ENCODE results near the gene HPCAL1.

Gene HPCAL1

DNA sequence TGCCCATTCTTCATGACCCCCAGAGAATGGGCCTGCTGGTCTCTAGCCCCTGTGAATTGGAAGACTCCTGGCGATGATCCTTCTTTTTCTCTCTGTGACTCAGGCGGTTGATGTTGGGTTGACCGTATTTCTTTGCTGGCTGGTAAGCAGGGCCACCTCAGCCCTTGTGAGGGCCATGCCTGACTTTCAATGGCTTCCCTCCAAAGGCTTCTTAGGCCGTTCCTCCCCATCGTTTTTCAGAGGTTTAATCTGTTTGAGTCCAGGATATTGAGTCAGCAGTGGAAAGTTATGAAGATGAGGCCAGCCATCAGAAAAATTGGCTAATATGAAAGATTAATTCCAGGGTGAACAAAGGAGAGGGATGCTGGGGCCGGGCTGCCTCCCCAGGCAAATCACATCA lies 13.6 kb downstream of the HPCAL1 start:
- no peak for DNase-seq (ENCODE audit: low read depth)
- no peak overlapping the region for H3K4me3 ChIP-seq (ENCODE audit: control insufficient read depth, low read depth, low read length)
- TF ChIP-seq, protein P1, sequence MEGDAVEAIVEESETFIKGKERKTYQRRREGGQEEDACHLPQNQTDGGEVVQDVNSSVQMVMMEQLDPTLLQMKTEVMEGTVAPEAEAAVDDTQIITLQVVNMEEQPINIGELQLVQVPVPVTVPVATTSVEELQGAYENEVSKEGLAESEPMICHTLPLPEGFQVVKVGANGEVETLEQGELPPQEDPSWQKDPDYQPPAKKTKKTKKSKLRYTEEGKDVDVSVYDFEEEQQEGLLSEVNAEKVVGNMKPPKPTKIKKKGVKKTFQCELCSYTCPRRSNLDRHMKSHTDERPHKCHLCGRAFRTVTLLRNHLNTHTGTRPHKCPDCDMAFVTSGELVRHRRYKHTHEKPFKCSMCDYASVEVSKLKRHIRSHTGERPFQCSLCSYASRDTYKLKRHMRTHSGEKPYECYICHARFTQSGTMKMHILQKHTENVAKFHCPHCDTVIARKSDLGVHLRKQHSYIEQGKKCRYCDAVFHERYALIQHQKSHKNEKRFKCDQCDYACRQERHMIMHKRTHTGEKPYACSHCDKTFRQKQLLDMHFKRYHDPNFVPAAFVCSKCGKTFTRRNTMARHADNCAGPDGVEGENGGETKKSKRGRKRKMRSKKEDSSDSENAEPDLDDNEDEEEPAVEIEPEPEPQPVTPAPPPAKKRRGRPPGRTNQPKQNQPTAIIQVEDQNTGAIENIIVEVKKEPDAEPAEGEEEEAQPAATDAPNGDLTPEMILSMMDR (IDR thresholded peaks at IDR 0.05; ENCODE audit: control insufficient read depth, insufficient read depth, low read depth, low read length, missing control alignments): no peak

DNA sequence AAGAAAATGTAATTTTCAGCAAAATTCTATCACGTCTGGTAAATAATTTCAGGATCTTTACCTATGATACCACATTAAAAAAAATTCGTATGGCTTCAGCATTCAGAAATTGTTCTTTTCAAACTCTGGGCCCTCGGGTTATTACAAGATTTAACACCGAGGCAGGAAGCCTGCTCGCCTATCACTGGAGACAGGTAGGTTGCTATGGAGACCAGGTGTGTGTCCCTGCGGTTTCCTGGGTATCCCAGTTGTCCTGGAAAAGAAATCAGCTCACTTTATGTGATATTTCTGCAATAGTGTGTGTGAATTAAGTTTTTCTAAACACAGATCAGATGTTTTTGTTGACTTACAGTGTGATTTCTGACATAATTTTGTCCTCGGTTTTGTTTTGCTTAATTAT lies 14.2 kb downstream of the HPCAL1 start:
- DNase-seq (ENCODE audit: low read depth): no peak
- TF ChIP-seq, protein P1 (IDR thresholded peaks at IDR 0.05; ENCODE audit: control insufficient read depth, insufficient read depth, low read depth, low read length, missing control alignments): no peak
- H3K4me3 ChIP-seq (ENCODE audit: control insufficient read depth, low read depth, low read length): no peak overlapping the region

GRCh38 chr2:10317646-10318045 lies 14.9 kb downstream of the HPCAL1 start:
- H3K4me3 ChIP-seq (ENCODE audit: control insufficient read depth, low read depth, low read length): no peak overlapping the region
- no peak for DNase-seq (ENCODE audit: low read depth)
- TF ChIP-seq, protein P1 (IDR thresholded peaks at IDR 0.05; ENCODE audit: control insufficient read depth, insufficient read depth, low read depth, low read length, missing control alignments): no peak

DNA sequence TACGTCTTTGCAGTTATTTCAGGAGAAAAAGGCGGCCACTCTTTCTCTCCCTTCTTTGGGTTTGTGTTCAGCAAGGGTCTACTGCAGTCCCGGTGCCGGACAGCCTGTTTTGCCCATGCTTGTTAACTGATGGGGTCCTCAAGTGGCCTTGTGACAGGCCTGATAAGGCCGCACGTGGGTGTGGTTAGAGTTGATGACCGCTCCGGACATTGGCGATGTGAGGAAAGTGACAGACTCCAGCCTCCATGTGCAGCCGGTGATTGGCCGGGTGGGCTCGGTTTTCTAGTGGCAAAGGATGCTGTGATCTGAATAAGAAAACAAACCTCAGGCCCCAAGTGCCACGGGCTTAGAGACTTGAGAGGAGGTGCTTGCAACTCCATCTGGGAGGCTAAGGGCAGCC lies 15.6 kb downstream of the HPCAL1 start:
- H3K4me3 ChIP-seq (ENCODE audit: control insufficient read depth, low read depth, low read length): no peak overlapping the region
- no peak for DNase-seq (ENCODE audit: low read depth)
- TF ChIP-seq, protein P1 (IDR thresholded peaks at IDR 0.05; ENCODE audit: control insufficient read depth, insufficient read depth, low read depth, low read length, missing control alignments): no peak

DNA sequence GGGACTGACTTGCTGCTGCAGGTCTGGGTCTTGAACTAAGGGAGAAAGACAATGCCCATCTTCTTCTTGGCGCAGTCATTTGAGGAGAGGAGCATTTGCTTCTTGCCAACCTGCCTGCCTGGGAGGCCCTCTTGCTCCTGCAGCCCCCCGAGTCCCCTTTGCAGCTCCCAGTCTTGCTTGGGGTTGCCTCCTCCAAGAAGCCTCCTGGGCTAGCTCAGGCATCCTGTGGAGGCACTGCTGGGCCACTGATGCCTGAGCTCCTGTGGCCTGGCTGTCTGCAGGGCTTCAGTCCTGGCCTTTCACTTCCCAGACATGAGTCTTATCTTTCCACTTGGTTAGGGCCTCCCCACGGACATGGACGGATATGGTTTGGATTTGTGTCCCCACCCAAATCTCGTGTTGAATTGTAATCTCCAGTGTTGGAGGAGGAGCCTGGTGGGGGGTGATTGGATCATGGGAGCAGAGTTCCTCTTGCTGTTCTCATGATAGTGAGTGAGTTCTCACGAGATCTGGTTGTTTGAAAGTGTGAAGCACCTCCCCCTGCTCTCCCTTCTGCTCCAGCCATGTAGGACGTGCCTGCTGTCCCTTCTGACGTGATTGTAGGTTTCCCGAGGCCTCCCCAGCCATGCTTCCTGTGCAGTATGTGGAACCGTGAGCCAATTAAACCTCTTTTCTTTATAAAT lies 17.3 kb downstream of the HPCAL1 start:
- TF ChIP-seq, protein P1 (IDR thresholded peaks at IDR 0.05; ENCODE audit: control insufficient read depth, insufficient read depth, low read depth, low read length, missing control alignments): no peak
- no peak overlapping the region for H3K4me3 ChIP-seq (ENCODE audit: control insufficient read depth, low read depth, low read length)
- no peak for DNase-seq (ENCODE audit: low read depth)

DNA sequence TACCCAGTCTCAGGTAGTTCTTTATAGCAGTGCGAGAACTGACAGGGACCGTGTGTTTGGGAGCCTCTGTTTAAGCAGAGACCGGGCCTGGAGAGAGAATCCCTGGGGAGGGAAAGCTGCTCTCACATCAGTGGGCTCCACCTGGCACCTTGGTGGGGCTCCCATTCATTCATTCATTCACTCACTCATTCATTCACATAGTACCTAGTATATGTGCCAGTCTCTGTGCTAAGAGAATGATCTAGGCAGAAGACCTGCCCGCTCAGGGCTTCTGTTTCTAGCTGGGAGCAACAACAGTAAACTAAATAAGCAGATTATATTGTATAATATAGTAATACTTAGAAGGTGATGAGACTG lies 17.8 kb downstream of the HPCAL1 start:
- no peak overlapping the region for H3K4me3 ChIP-seq (ENCODE audit: control insufficient read depth, low read depth, low read length)
- no peak for DNase-seq (ENCODE audit: low read depth)
- TF ChIP-seq, protein P1 (IDR thresholded peaks at IDR 0.05; ENCODE audit: control insufficient read depth, insufficient read depth, low read depth, low read length, missing control alignments): no peak
